Endometrial microvascular endothelial cells (primary cell): ENCODE data around the gene GLTPD2. TPM values are rescaled to one million over a fixed set of nuclear protein-coding genes. Genes with fewer than 3 reads are reported as not detected.
"Not testable (repeated sequence)": the region's sequence is repeated elsewhere in the genome, so short reads cannot be mapped to it uniquely, and the experiment has no call there.

Experiments used
- in situ Hi-C: cut with HindIII; loops from 2 replicates; pipeline ENCODE4 v1.10.0; 2017; ENCODE audit warnings: low sequenced_read_pairs, low pct_unique_long_range_greater_than_20kb; ENCODE audit errors: inconsistent ontology term
- total RNA-seq: library from RNA; depleted of rRNA; stranded (reverse); fragments of >200 nt; gene quantifications from one replicate; pipeline ENCODE4 v1.2.3, GENCODE V29; 2015; ENCODE audit errors: inconsistent ontology term

The GLTPD2 gene
- total RNA-seq, 1 donor from 2014 or later = not detected

GRCh38 chr17:4802228-4802627 is 13.5 kb downstream of the GLTPD2 start, which contains the start of gene C17orf114:
TSS of gene C17orf114 (minus strand) at chr17:4802328.
- in situ Hi-C loops = no loop called here

- in situ Hi-C loops = no loop called here
These were observed 17.7 kb downstream of the GLTPD2 start for GRCh38 chr17:4806456-4806776.

GRCh38 chr17:4806777-4807604 is 18.2 kb downstream of the GLTPD2 start, which contains the start of gene PLD2:
TSS of gene PLD2 (plus strand) at chr17:4807152. CDS start at chr17:4807773, 621 bp downstream.
- in situ Hi-C loops = no loop called here

GRCh38 chr17:4807605-4808377 is 19.0 kb downstream of the GLTPD2 start:
- in situ Hi-C loops = no loop called here

GRCh38 chr17:4808378-4808767 is 19.6 kb downstream of the GLTPD2 start:
- in situ Hi-C loops = no loop called here

GRCh38 chr17:4810696-4811290 is 22.0 kb downstream of the GLTPD2 start:
- in situ Hi-C loops = no loop called here

- in situ Hi-C loops = no loop called here
These were observed 22.7 kb downstream of the GLTPD2 start for GRCh38 chr17:4811471-4811870.

- in situ Hi-C loops = no loop called here
These were observed 23.9 kb downstream of the GLTPD2 start for GRCh38 chr17:4812690-4813089.

- in situ Hi-C loops = no loop called here
These were observed 26.4 kb downstream of the GLTPD2 start for GRCh38 chr17:4815043-4815675.

GRCh38 chr17:4816826-4817225 is 28.1 kb downstream of the GLTPD2 start:
- in situ Hi-C loops = no loop called here

GRCh38 chr17:4818276-4818675 is 29.5 kb downstream of the GLTPD2 start:
- in situ Hi-C loops = no loop called here

GRCh38 chr17:4822835-4823234 is 34.1 kb downstream of the GLTPD2 start:
- in situ Hi-C loops = no loop called here

GRCh38 chr17:4823373-4824089 is 34.8 kb downstream of the GLTPD2 start:
- in situ Hi-C loops = no loop called here

GRCh38 chr17:4827399-4827798 is 38.6 kb downstream of the GLTPD2 start:
- in situ Hi-C loops = no loop called here

GRCh38 chr17:4832829-4833177 is 44.0 kb downstream of the GLTPD2 start:
- in situ Hi-C loops = not testable (repeated sequence)

- in situ Hi-C loops = no loop called here
These were observed 44.6 kb downstream of the GLTPD2 start, which contains the start of gene MINK1 for GRCh38 chr17:4833178-4833940. TSS of gene MINK1 (plus strand) at chr17:4833340. CDS start at chr17:4833584, 244 bp downstream.

- in situ Hi-C loops = no loop called here
These were observed 45.3 kb downstream of the GLTPD2 start for GRCh38 chr17:4833941-4834680.
